Heart right ventricle (tissue), 16 donors: ENCODE data around the gene SUCNR1. TPM values are rescaled to one million over a fixed set of nuclear protein-coding genes. Genes with fewer than 3 reads are reported as not detected.

Experiments
- ATAC-seq, 8 donors: fragments of 200-7000 bp; cut with Tn5 transposase; one replicate each; pipeline ENCODE4 v1.9.1; 2020; ENCODE audit warnings: mild to moderate bottlenecking in 8 of 8, moderate library complexity in 8 of 8, moderate number of reproducible peaks in 1 of 8
- DNase-seq, 2 donors: peaks; one replicate each; pipeline ENCODE4 v3.0.0-alpha.2; 2020
- H3K27ac ChIP-seq, 10 donors: fragments of 200-600 bp; sonication (generic) in 2 of 10; one replicate each; pipeline versions ENCODE4 v1.5.0 to v1.8.0; 2020 to 2022; ENCODE audit warnings: mild to moderate bottlenecking in 3 of 10
- H3K27me3 ChIP-seq, 7 donors: fragments of 200-600 bp; one replicate each; pipeline ENCODE4 v1.8.0; 2021 to 2022; ENCODE audit warnings: mild to moderate bottlenecking in 2 of 7
- H3K36me3 ChIP-seq, 9 donors: fragments of 200-600 bp; sonication (generic) in 1 of 9; one replicate each; pipeline versions ENCODE4 v1.5.0 to v1.8.0; 2020 to 2022; ENCODE audit warnings: mild to moderate bottlenecking in 2 of 9
- H3K4me1 ChIP-seq, 9 donors: fragments of 200-600 bp; sonication (generic) in 1 of 9; one replicate each; pipeline versions ENCODE4 v1.5.0 to v1.8.0; 2020 to 2022; ENCODE audit warnings: mild to moderate bottlenecking in 4 of 9
- H3K4me3 ChIP-seq, 10 donors: fragments of 200-600 bp; sonication (generic) in 2 of 10; one replicate each; pipeline versions ENCODE4 v1.5.0 to v1.8.0; 2020 to 2022; ENCODE audit warnings: mild to moderate bottlenecking in 7 of 10, moderate library complexity in 2 of 10
- H3K9me3 ChIP-seq, 11 donors: fragments of 200-600 bp in 10 of 11; sonication (generic) in 2 of 11; one replicate each; pipeline versions ENCODE4 v1.5.0 to v1.8.0; 2013 to 2022; ENCODE audit warnings: mild to moderate bottlenecking in 2 of 11, control low read depth in 1 of 11, moderate library complexity in 1 of 11
- WGBS, 2 donors: extraction: QIAGEN DNeasy Blood & Tissue Kit; methylation state at CpG; one replicate each; pipeline ENCODE4 v1.1.7; 2013; ENCODE audit warnings: inconsistent platforms in 1 of 2; 5-methylcytosine and 5-hydroxymethylcytosine counted together
- intact Hi-C, 10 donors: fragments of 100-400 bp; cut with DNase I; formaldehyde crosslinking; loops; one replicate each; pipeline versions ENCODE4 v1.11.1 to v1.14.2; 2022
- polyA plus RNA-seq, 2 donors: library from polyadenylated mRNA; stranded (reverse); fragments of 200-250 nt; gene quantifications; one replicate each; pipeline ENCODE4 v1.2.3, GENCODE V29; 2013
- total RNA-seq, 10 donors: library from RNA; stranded (reverse); fragmentation: NEBNext Ultra II Directional in 3 of 10; extraction: Animal tissue kit (Norgen Biotek cat#: 25700) in 3 of 10; gene quantifications; one replicate each; pipeline versions ENCODE4 v1.2.1 to v1.2.4, GENCODE V29; 2021 to 2023
- TF ChIP-seq, protein P1 (sequence below), 9 donors: fragments of 200-600 bp; sonication (generic) in 2 of 9; IDR thresholded peaks; one replicate each; pipeline versions ENCODE4 v1.5.0 to v1.8.0; 2021 to 2022; ENCODE audit warnings: antibody characterized with exemption in 9 of 9, mild to moderate bottlenecking in 5 of 9, moderate library complexity in 1 of 9
- donor health status: Arrhythmogenic right ventricular cardiomyopathy.
- donor health status: ischemic (EF 13 %, LVEDD 7.1; RV severe dilation, severe dysfunction).
- donor health status: healthy with polysubstance abuse.
- donor health status: DM: no; HTN: yes; CAD: no.
- donor health status: DM: no; HTN: no; CAD: no.
- donor health status: ischemic (EF 25% LVEDD 6.9; RV normal size, moderate dysfunction).
- donor health status: ischemic (EF 25% LVEDD 5.7; RV mildly dilated, moderate dysfunction).
- donor health status: healthy.
- donor health status: DM: yes; HTN: yes; CAD: no.
- donor health status: Ischemic cardiomyopathy.
- donor health status: ischemic (EF 35%, LVEDD 5.7; RV mildly dilated, moderate dysfunction).
- donor health status: nonischemic (EF 11% LVEDD 7.7; RV severe dilation, severe dysfunction).
- donor health status: DM: yes; HTN: yes; CAD: no.
- donor health status: PGD.
- donor health status: ischemic (EF 29% LVEDD 5.4; RV normal size, mild dysfunction).
- donor health status: nonischemic (EF 23%, LVEDD 6.1; RV moderate dilation, normal function).

Gene SUCNR1
- total and polyA plus RNA-seq, 12 donors: 0.04 to 2.4 (median 0.13) TPM; not detected in 2

GRCh38 chr3:151875759-151876158 is 2.3 kb downstream of the SUCNR1 start:
- peak overlapping the region in 2 of 10 donors; percentile 20 to 82 for H3K27ac ChIP-seq
- H3K4me3 ChIP-seq: peak overlapping the region in 1 of 10 donors; percentile 8
- TF ChIP-seq, protein P1, sequence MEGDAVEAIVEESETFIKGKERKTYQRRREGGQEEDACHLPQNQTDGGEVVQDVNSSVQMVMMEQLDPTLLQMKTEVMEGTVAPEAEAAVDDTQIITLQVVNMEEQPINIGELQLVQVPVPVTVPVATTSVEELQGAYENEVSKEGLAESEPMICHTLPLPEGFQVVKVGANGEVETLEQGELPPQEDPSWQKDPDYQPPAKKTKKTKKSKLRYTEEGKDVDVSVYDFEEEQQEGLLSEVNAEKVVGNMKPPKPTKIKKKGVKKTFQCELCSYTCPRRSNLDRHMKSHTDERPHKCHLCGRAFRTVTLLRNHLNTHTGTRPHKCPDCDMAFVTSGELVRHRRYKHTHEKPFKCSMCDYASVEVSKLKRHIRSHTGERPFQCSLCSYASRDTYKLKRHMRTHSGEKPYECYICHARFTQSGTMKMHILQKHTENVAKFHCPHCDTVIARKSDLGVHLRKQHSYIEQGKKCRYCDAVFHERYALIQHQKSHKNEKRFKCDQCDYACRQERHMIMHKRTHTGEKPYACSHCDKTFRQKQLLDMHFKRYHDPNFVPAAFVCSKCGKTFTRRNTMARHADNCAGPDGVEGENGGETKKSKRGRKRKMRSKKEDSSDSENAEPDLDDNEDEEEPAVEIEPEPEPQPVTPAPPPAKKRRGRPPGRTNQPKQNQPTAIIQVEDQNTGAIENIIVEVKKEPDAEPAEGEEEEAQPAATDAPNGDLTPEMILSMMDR (IDR thresholded peaks at IDR 0.05): no peak
- H3K27me3 ChIP-seq: no peaks in the 10 kb centered on the region
- no peaks in the 10 kb centered on the region for H3K36me3 ChIP-seq
- no peak for DNase-seq
- peaks cover 0 to 58% (median 3%) of the 10 kb centered on the region in 9 donors for H3K4me1 ChIP-seq
- no peak for ATAC-seq
- WGBS, 2 donors: 60 to 63% methylated on average over 3 of the region's 3 CpGs
- intact Hi-C loops: no loop called here
- H3K9me3 ChIP-seq: no peaks in the 10 kb centered on the region

DNA sequence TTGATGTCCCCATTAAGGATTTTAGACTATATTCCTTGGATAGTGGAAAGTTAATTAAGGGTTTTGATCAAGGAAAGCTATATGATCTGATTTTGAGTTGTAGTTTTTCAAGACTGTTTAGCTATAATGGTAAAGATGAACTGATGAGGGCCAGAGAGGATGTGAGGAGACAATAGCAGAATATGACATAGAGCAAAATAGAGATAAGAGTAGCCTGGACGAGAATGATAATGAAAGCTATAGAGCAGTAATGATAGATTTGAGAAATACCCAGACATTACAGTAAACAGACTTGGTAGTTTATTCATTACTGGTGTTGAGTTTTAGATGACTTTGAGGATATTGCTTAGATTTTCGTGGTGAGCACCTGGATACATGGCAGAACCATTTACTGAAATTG is 3.8 kb downstream of the SUCNR1 start:
- Histone ChIP-seq H3K4me1 (peaks cover 0 to 43% (median 0%) of the 10 kb centered on the region in 9 donors), H3K27ac (peak overlapping the region in 1 of 10 donors; percentile 82), H3K36me3 (no peaks in the 10 kb centered on the region), H3K4me3 (no peak overlapping the region), H3K9me3 (no peaks in the 10 kb centered on the region), H3K27me3 (no peaks in the 10 kb centered on the region)
- intact Hi-C loops: no loop called here
- TF ChIP-seq, protein P1 (IDR thresholded peaks at IDR 0.05): no peak
- DNase-seq (no peak), ATAC-seq (no peak)
- 79 to 86% methylated on average over 2 of the region's 2 CpGs for WGBS, 2 donors

DNA sequence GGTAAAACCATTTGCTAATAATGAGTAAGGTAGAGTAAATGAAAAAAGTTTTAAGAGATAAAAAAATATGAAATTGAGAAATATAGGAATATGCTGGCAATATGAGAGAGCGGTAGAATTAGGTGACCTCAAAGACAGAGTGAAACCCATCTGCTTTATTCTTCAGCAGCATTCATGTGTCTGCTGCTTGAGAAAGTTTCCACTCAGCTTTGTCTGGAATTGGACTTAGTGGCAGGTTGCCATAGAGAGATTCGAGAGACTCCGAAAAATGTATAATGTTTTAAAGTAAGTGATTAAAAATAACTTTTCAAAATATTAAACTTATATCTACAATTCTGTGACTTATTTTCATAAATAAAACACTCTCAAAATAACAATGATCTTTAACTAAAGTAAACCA is 5.0 kb downstream of the SUCNR1 start:
- H3K27ac ChIP-seq: peak overlapping the region in 1 of 10 donors; percentile 17
- no peaks in the 10 kb centered on the region for H3K36me3 ChIP-seq
- 58 to 72% methylated on average over 3 of the region's 3 CpGs for WGBS, 2 donors
- H3K9me3 ChIP-seq: no peaks in the 10 kb centered on the region
- ATAC-seq (peak in 1 of 8 donors; percentile 56), DNase-seq (peak in 1 of 2 donors; percentile 28)
- H3K27me3 ChIP-seq: no peaks in the 10 kb centered on the region
- TF ChIP-seq, protein P1 (IDR thresholded peaks at IDR 0.05): no peak
- no peak overlapping the region for H3K4me3 ChIP-seq
- peaks cover 0 to 31% (median 0%) of the 10 kb centered on the region in 9 donors for H3K4me1 ChIP-seq
- intact Hi-C loops: no loop called here

- no peaks in the 10 kb centered on the region for H3K36me3 ChIP-seq
- ATAC-seq: no peak
- no peaks in the 10 kb centered on the region for H3K27me3 ChIP-seq
- peaks cover 0 to under 1% (median 0%) of the 10 kb centered on the region in 11 donors for H3K9me3 ChIP-seq
- DNase-seq: no peak
- no peak overlapping the region for H3K4me3 ChIP-seq
- peaks cover 0 to 29% (median 0%) of the 10 kb centered on the region in 9 donors for H3K4me1 ChIP-seq
- WGBS, 2 donors: 54 to 56% methylated on average over 1 of the region's 1 CpG
- intact Hi-C loops: no loop called here
- no peak overlapping the region for H3K27ac ChIP-seq
- TF ChIP-seq, protein P1 (IDR thresholded peaks at IDR 0.05): no peak
Observed at GRCh38 chr3:151879037-151879436, 5.6 kb downstream of the SUCNR1 start.
